ENCODE results near the gene NID2. TPM values are rescaled to one million over a fixed set of nuclear protein-coding genes. Genes with fewer than 3 reads are reported as not detected.

NID2 gene
- polyA plus RNA-seq, 3 donors = 91.7 to 102 (median 97.7) TPM

DNA sequence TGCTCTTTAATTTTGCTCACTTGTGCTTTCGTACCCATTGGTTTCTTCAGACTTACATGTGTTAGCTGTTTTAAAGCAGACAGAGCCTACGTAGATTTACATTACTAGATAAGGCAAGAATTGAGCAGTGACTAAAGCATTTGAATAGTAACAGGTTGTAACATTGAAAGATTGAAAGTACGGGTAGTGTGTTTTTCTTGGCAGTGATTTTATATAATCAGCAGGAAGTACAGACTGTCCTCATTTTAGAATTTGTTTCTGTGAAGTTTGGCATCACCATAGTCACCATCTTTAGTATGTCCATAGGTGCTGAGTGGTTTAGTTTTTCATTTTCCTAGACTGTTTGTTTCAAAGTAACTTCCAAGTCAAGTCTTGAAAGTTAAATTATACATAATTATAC is 65.5 kb downstream of the NID2 start:
- DNase-seq = no peak

GRCh38 chr14:52002542-52002941 is 66.3 kb downstream of the NID2 start:
- no peak for DNase-seq

DNA sequence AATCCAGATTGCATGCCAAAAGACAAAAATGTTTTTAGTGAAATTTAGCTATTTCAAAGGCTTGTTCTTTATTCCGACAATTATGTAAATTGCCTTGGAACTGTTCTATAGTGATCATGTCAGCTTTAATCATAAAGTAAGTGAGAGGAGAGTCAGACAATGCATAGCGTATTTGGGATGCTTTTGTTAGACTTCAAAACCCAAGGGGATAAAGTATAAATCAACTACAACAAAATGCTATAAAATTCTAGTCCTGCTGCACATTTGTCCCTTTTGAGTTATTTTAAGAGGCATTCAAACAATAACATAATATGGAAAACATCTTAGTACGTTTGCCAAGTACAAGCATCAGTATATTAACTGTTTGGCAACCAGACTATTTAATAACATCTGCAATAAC is 68.2 kb downstream of the NID2 start:
- DNase-seq = peak; percentile 41

- DNase-seq = no peak
Measured at GRCh38 chr14:52000019-52000582, 68.8 kb downstream of the NID2 start.

- DNase-seq = no peak
Measured at GRCh38 chr14:51999084-51999483, 69.8 kb downstream of the NID2 start.

- no peak for DNase-seq
Measured at GRCh38 chr14:51998348-51998747, 70.5 kb downstream of the NID2 start.

- DNase-seq = no peak
Measured at GRCh38 chr14:51996148-51996746, 72.6 kb downstream of the NID2 start.

- DNase-seq = no peak
Measured at GRCh38 chr14:51993285-51993920, 75.5 kb downstream of the NID2 start.

DNA sequence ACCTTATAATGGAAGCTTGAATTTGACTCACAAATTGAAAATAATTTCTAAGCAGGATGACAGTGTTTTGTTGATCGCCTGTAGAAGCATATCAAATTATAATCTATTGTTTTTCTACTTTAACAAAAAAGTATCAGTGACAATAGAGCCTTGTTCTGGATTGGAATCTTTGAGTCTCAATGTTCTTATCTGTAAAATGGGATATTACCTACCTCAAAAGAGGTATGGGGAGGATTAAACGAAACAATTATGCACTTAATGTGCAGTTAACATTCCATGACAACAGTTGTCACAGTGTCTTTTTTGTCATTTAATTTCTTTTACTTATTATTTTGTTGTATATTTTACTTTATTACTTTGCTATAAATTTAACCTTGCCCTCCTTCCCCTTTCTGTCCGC is 78.4 kb downstream of the NID2 start:
- no peak for DNase-seq

DNA sequence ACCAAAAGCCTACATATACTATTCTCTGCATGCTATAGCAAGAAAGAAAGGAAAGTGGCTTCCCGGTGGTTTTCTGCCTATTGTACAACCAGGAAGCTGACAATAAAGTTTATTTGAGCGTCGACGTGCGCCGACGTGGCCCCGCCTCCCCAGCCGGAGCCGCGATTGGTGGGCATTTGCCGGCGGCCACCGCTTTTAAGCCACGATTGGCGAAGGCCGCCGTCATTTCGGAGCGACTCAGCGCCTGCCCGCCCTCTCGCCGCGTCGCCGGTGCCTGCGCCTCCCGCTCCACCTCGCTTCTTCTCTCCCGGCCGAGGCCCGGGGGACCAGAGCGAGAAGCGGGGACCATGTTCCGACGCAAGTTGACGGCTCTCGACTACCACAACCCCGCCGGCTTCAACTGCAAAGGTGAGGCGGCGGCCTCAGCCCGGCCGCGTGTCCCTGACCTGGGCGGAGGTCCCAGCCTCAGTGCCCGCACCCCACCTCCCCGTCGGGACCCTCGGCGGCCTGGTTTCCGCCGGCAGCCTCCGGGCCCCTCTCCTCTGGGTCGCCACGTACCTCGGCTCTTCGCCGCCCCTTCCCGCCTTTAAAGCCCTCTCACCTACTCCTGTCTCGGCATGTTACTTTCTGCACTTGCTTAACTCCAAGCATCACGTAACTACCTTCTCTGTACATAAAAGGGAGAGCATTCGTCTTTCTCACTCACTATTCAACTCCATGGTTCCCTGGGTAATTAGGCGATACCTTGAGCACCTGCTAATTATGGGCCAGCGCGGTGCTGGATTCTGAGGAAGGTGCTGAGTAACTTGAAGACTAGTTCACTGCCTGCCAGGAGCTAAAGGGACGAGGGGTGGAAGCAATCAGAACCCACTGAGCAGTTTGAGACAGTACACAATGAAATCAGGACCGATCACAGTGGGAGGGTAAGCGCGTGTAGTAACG is 79.3 kb downstream of the NID2 start, which contains the start of gene RTRAF:
RTRAF (plus strand) TSS at position 254 of the 942 bp plus-strand sequence; CDS start at position 348, 94 bp downstream.
- DNase-seq = peak; percentile 93

DNA sequence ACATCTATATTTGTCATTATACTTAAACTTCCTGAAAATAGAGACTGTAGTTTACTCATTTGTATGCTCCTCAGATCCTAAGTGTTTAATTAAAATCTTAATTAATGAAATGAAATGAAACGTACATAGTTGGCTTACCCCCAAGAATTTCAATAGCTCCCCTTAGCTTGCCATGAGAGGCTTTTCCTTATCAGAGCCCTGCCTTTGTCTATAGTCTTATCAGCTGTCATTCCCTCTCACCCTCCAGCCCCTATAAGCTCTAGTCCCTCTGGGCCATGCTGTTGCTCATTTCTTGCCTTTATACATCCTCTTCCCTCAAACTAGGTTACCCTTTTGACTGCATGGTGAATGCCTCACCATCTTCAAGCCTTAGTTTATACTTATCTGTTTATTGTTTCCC is 80.6 kb downstream of the NID2 start:
- no peak for DNase-seq

GRCh38 chr14:51981218-51981854 is 87.5 kb downstream of the NID2 start:
- DNase-seq = no peak

- DNase-seq = peak; percentile 74
Measured at GRCh38 chr14:51979088-51979709, 89.7 kb downstream of the NID2 start.

- DNase-seq = no peak
Measured at GRCh38 chr14:51978681-51979085, 90.2 kb downstream of the NID2 start.

- no peak for DNase-seq
Measured at GRCh38 chr14:51977075-51977474, 91.8 kb downstream of the NID2 start.

- DNase-seq = no peak
Measured at GRCh38 chr14:51972566-51972965, 96.3 kb downstream of the NID2 start.

- DNase-seq = no peak
Measured at GRCh38 chr14:51969852-51970540, 98.9 kb downstream of the NID2 start.

DNA sequence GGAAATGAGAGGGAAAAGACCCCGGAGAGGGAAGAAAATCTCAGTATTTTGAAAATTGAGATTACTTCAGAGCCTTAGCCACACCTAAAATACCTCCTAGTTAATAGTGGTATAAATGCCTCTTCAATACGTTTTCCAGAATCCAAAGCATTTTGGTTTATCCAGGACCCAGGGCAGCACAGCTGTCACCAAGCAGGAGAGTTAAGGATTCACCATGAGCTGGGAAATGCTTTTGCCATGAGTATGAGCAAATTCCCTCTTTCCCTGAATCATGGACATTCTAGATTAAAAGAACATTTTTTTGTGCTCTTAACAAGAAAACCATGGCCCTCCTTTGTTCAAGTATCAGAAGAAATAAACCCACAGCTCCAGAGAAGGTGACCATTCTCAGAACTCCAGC is 101.3 kb downstream of the NID2 start:
- no peak for DNase-seq

- DNase-seq = peak; percentile 55
Measured at GRCh38 chr14:51963286-51963685, 105.6 kb downstream of the NID2 start.

- no peak for DNase-seq
Measured at GRCh38 chr14:51962711-51963110, 106.1 kb downstream of the NID2 start.

GRCh38 chr14:51960866-51961265 is 108.0 kb downstream of the NID2 start:
- no peak for DNase-seq
